SK-N-SH treated with all-trans-retinoic acid at 6 μM for 48 hours (cell line): ENCODE data around the gene TSPAN33.
"Not testable (repeated sequence)": the region's sequence is repeated elsewhere in the genome, so short reads cannot be mapped to it uniquely, and the experiment has no call there.

Source experiments
- ATAC-seq: fragments of 200-7000 bp; cut with Tn5 transposase; 3 replicates; pipeline ENCODE4 v1.9.1; 2020; ENCODE audit warnings: mild to moderate bottlenecking, moderate library complexity
- ARNTL ChIP-seq: fragments of 450-650 bp; formaldehyde crosslinking; IDR thresholded peaks from 2 replicates; pipeline ENCODE4 v1.5.0; 2020; ENCODE audit warnings: low read depth, mild to moderate bottlenecking, moderate library complexity, borderline replicate concordance
- BACH2 ChIP-seq: fragments of 250-450 bp; sonication (Bioruptor Pico); IDR thresholded peaks from 2 replicates; pipeline ENCODE4 v1.9.0; 2021; ENCODE audit warnings: mild to moderate bottlenecking, borderline replicate concordance
- CSDC2 ChIP-seq: fragments of 250-450 bp; sonication (Bioruptor Pico); IDR thresholded peaks from 2 replicates; pipeline ENCODE4 v1.5.0; 2020; ENCODE audit warnings: mild to moderate bottlenecking, moderate library complexity
- CSRNP3 ChIP-seq: fragments of 250-450 bp; sonication (Bioruptor Pico); IDR thresholded peaks from 2 replicates; pipeline ENCODE4 v1.5.1; 2021; ENCODE audit warnings: mild to moderate bottlenecking, moderate library complexity
- ESRRG ChIP-seq: fragments of 250-450 bp; sonication (Bioruptor Pico); IDR thresholded peaks from 2 replicates; pipeline ENCODE4 v1.6.1; 2021; ENCODE audit warnings: mild to moderate bottlenecking
- GLIS3 ChIP-seq: fragments of 250-450 bp; sonication (Bioruptor Pico); IDR thresholded peaks from 2 replicates; pipeline ENCODE4 v1.5.0; 2020; ENCODE audit warnings: mild to moderate bottlenecking, moderate library complexity
- ISL1 ChIP-seq: fragments of 250-450 bp; sonication (Bioruptor Pico); IDR thresholded peaks from 2 replicates; pipeline ENCODE4 v2.1.2; 2022; ENCODE audit warnings: mild to moderate bottlenecking, moderate library complexity
- OSR1 ChIP-seq: fragments of 250-450 bp; sonication (Bioruptor Pico); IDR thresholded peaks from 2 replicates; pipeline ENCODE4 v1.8.0; 2022; ENCODE audit warnings: moderate library complexity, mild to moderate bottlenecking, inconsistent platforms
- POU6F1 ChIP-seq: fragments of 250-450 bp; sonication (Bioruptor Pico); IDR thresholded peaks from 2 replicates; pipeline ENCODE4 v1.8.0; 2021; ENCODE audit warnings: low read depth, mild to moderate bottlenecking, moderate library complexity, borderline replicate concordance
- PPARA ChIP-seq: fragments of 250-450 bp; sonication (Bioruptor Pico); IDR thresholded peaks from 2 replicates; pipeline ENCODE4 v1.5.0; 2020; ENCODE audit warnings: mild to moderate bottlenecking, borderline replicate concordance
- TCF4 ChIP-seq: fragments of 250-450 bp; sonication (Bioruptor Pico); IDR thresholded peaks from 2 replicates; pipeline ENCODE4 v1.8.0; 2021; ENCODE audit warnings: mild to moderate bottlenecking, moderate library complexity, borderline replicate concordance
- TOX ChIP-seq: fragments of 250-450 bp; sonication (Bioruptor Pico); IDR thresholded peaks from 2 replicates; pipeline ENCODE4 v1.8.0; 2021; ENCODE audit warnings: mild to moderate bottlenecking, moderate library complexity, borderline replicate concordance
- TSHZ2 ChIP-seq: fragments of 250-450 bp; sonication (Bioruptor Pico); IDR thresholded peaks from 2 replicates; pipeline ENCODE4 v1.5.0; 2020; ENCODE audit warnings: mild to moderate bottlenecking, moderate library complexity
- ZC3H10 ChIP-seq: fragments of 250-450 bp; sonication (Bioruptor Pico); IDR thresholded peaks from 2 replicates; pipeline ENCODE4 v1.5.1; 2021; ENCODE audit warnings: mild to moderate bottlenecking, moderate library complexity
- ZFP3 ChIP-seq: fragments of 250-450 bp; sonication (Bioruptor Pico); IDR thresholded peaks from 2 replicates; pipeline ENCODE4 v1.5.0; 2020; ENCODE audit warnings: mild to moderate bottlenecking, moderate library complexity
- ZFP30 ChIP-seq: fragments of 450-650 bp; formaldehyde crosslinking; IDR thresholded peaks from 2 replicates; pipeline ENCODE4 v1.5.0; 2022; ENCODE audit warnings: mild to moderate bottlenecking, moderate library complexity
- ZNF565 ChIP-seq: fragments of 450-650 bp; formaldehyde crosslinking; conservative IDR thresholded peaks from 2 replicates; pipeline ENCODE4 v1.5.0; 2020; ENCODE audit warnings: low read depth, mild to moderate bottlenecking, moderate library complexity
- ZNF70 ChIP-seq: fragments of 450-650 bp; formaldehyde crosslinking; IDR thresholded peaks from 2 replicates; pipeline ENCODE4 v1.5.0; 2020; ENCODE audit warnings: mild to moderate bottlenecking, moderate library complexity
- ZNF8 ChIP-seq: fragments of 450-650 bp; formaldehyde crosslinking; IDR thresholded peaks from 2 replicates; pipeline ENCODE4 v1.5.0; 2020; ENCODE audit warnings: mild to moderate bottlenecking, moderate library complexity
- TF ChIP-seq, protein P1 (sequence below): fragments of 250-450 bp; sonication (Bioruptor Pico); IDR thresholded peaks from 2 replicates; pipeline ENCODE4 v1.5.1; 2020; ENCODE audit warnings: low read depth, mild to moderate bottlenecking, moderate library complexity

TSPAN33 gene

DNA sequence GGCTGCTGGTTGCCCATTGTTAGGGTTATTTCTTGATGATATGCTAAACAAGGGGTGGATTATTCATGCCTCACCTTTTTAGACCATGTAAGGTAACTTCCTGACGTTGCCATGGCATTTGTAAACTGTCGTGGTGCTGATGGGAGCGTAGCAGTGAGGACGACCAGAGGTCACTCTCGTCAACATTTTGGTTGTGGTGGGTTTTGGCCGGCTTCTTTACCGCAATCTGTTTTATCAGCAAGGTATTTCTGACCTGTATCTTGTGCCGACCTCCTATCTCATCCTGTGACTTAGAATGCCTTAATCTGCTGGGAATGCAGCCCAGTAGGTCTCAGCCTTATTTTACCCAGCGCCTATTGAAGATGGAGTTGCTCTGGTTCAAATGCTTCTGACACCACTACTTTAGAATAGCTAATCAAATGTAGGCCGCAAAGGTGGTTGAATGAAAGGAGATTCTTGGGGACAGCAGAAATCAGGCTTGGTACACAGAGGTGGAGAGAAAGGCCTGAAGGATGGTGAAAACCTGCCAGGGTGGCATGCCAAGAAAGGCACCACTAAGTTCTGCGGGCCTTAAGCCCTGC is 26.0 kb downstream of the TSPAN33 start (continued):
- no peak for TF ChIP-seq POU6F1 (CRISPR knock-in tag)

DNA sequence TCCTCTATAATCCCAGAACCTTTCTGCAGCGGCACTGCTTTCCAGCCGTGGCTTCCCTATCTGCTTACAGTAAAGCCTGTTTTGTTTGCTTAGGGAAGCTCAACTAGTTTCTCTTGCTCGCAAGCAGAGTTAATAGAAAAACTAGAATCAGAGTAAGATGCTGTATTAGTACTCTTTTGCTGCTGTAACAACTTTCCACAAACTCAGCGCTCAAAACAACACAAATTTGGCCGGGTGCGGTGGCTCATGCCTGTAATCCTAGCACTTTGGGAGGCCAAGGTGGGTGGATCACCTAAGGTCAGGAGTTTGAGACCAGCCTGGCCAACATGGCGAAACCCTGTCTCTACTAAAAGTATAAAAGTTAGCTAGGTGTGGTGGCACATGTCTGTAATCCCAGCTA is 29.4 kb downstream of the TSPAN33 start:
- not testable (repeated sequence) for ATAC-seq

DNA sequence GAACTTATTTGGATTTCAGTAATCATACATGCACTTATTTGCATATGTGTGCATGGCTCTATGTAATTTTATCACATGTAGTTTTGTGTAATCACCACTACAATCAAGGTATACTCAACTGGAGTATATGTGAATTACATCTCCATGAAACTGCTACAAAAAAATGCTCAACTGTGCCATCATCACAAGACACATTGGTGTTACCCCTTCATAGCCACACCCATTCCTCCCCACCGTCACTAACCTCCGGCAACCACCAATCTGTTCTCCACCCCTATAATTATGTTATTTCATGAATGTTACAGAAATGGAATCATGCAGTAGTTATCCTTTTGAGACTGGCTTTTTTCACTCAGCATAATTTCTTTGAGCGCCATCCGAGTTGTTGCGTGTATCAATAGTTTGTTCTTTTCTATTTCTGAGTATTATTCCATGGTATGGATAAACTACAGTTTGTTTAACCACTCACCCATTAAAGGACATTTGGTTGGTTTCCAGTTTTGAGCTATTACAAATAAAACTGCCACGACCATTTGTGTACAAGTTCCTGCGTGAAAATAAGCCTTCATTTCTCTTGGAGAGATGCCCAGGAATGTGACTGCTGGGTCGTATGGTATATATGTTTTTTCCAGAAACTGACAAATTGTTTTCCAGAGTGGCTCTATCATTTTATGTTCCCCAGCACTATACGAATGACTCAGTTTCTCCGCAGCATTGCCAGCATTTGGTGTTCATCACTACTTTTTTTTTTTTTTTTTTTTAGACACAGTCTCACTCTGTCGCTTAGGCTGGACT is 32.6 kb downstream of the TSPAN33 start:
- TF ChIP-seq ZNF70 (CRISPR knock-in tag): no peak
- TF ChIP-seq ZC3H10 (CRISPR knock-in tag): no peak
- no peak for TF ChIP-seq ARNTL
- no peak for TF ChIP-seq BACH2
- TF ChIP-seq, protein P1, sequence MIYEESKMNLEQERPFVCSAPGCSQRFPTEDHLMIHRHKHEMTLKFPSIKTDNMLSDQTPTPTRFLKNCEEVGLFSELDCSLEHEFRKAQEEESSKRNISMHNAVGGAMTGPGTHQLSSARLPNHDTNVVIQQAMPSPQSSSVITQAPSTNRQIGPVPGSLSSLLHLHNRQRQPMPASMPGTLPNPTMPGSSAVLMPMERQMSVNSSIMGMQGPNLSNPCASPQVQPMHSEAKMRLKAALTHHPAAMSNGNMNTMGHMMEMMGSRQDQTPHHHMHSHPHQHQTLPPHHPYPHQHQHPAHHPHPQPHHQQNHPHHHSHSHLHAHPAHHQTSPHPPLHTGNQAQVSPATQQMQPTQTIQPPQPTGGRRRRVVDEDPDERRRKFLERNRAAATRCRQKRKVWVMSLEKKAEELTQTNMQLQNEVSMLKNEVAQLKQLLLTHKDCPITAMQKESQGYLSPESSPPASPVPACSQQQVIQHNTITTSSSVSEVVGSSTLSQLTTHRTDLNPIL (CRISPR knock-in tag): no peak
- no peak for TF ChIP-seq OSR1 (CRISPR knock-in tag)
- no peak for TF ChIP-seq ESRRG
- no peak for TF ChIP-seq TOX (CRISPR knock-in tag)
- TF ChIP-seq, all 23 proteins: peak for 0
- ATAC-seq: peak; percentile 21; the same call in 1 of the 3 replicates

GRCh38 chr7:129184981-129185670 is 40.6 kb downstream of the TSPAN33 start:
- ATAC-seq: no peak
- TF ChIP-seq OSR1 (CRISPR knock-in tag) (no peak), CSRNP3 (CRISPR knock-in tag) (no peak), CSDC2 (CRISPR knock-in tag) (no peak), ZC3H10 (CRISPR knock-in tag) (no peak), GLIS3 (no peak), TCF4 (no peak), ARNTL (no peak), ZNF8 (CRISPR knock-in tag) (no peak)
- TF ChIP-seq, protein P1 (CRISPR knock-in tag): no peak
- TF ChIP-seq, all 23 proteins: peak for 0

- TF ChIP-seq PPARA (CRISPR knock-in tag): no peak
- no peak for ATAC-seq
Observed at GRCh38 chr7:129186749-129187260, 42.3 kb downstream of the TSPAN33 start.

DNA sequence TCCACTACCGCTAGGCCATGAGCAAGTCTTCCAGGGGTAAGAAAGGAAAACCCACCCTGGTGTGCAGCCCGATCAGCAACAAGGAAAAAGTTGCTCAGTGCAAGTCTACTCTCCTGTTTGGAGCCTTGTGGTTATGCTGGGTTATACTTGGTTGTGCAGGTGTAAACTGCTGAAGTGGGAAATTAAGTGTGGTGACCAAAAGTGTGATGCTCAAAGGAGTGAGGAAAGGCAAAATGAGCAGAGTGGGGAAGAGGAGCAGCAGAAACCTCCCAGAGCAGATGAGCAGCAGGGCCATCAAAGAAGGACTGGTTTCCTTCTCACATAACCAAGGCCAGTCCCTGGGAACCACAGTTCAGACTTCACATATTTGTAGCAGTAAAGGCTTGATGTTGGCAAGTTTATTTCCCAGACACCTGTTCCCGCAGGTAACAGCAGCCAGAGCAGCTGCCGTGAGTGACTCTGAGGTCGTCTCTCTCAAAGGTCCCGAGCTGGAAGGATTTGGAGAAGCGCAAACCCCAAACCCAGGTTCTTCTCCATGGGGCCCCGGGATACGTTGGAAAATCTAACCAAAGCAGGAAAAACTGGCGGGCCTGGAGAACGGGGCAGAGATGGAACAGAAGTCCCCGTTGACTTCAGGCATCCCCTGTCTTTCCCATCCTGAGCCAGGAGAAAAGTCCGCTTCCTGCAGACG is 43.3 kb downstream of the TSPAN33 start:
- peak; percentile 2; the same call in 2 of the 3 replicates for ATAC-seq
- TF ChIP-seq ZNF565 (CRISPR knock-in tag): no peak
- no peak for TF ChIP-seq ZFP3 (CRISPR knock-in tag)
- no peak for TF ChIP-seq ZFP30
- TF ChIP-seq POU6F1 (CRISPR knock-in tag): no peak
- no peak for TF ChIP-seq ARNTL
- TF ChIP-seq ZNF8 (CRISPR knock-in tag): no peak
- no peak for TF ChIP-seq TSHZ2 (CRISPR knock-in tag)
- no peak for TF ChIP-seq ISL1 (CRISPR knock-in tag)
- no peak for TF ChIP-seq ZNF70 (CRISPR knock-in tag)
